HG03521 (cell line): ENCODE measurements around the gene PLET1.
"Not testable (repeated sequence)": the region's sequence is repeated elsewhere in the genome, so short reads cannot be mapped to it uniquely, and the experiment has no call there.

Source experiments
- ATAC-seq: cut with Tn5 transposase; IDR thresholded peaks from one replicate; pipeline ENCODE4 v1.9.1; 2021; ENCODE audit warnings: mild to moderate bottlenecking, moderate library complexity; ENCODE audit not compliant: unreplicated experiment

PLET1 gene

DNA sequence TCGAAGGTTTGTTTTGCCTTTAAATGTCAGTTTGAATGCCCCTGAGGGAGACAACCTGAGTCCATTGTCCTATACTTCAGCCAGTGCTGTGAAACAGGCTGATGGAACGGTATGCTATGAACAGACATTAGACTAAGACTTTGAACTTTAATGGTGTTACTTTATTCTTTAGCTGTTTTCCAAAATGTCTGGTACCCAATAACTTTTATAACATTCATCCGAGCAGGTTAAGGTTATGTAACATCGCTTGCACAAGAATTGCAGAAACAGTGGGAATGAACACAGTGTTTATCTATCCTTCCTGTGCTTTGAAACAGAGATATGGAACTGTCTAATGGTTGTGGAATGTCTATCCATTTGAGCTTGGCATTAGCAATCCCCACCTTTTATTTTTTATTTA is 46.9 kb downstream of the PLET1 start:
- ATAC-seq: no peak

DNA sequence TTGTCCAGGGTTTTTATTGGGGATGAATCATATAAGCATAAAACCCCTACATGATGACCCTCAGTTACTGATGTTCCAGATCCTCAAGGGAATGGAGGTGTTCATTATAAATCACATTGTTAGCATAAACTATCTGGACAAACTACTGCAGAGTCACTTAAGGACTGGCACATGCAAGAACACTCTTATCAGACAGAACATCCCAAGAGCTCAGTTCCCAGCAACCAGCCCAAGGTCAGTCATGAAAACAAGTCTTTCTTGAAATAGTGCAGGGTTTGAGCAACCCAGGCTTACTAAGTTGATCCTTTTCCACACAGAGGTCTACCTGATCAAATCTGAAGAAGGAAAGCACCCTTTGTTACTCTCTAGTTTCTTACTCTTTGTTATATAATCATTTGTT is 48.0 kb downstream of the PLET1 start:
- no peak for ATAC-seq

DNA sequence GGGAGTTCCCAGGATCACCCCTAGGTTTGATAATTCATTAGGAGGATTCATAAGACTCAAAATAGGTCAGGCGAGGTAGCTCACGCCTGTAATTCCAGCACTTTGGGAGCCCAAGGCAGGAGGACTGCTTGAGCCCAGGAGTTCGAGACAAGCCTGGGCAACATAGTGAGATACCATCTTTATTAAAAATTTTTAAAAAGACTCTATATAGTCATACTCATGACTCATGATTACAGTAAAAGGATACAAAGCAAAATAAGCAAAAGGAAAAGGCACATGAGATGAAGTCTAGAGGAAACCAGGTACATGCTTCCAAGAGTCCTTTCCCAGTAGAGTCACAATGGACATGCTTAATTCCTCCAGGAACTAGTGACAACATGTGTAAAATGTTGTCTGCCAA is 48.4 kb downstream of the PLET1 start:
- ATAC-seq: no peak

DNA sequence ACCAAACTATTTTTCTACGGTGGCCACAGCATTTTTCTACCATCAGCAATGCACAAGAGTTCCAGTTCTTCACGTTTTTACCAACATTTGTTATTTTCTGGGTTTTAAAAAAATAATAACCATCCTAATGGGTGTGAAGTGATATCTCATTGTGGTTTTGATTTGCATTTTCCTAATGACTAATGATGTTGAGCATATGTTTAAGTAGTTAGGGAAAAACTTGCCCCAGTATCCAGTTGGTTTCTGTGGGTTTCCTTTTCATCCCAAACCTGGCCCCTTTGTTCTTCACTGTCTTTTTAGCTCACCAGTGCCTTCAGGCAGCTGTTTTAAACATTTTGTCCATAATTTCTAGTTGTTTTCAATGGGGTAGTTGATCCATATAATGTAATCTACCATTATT is 49.1 kb downstream of the PLET1 start:
- ATAC-seq: no peak

DNA sequence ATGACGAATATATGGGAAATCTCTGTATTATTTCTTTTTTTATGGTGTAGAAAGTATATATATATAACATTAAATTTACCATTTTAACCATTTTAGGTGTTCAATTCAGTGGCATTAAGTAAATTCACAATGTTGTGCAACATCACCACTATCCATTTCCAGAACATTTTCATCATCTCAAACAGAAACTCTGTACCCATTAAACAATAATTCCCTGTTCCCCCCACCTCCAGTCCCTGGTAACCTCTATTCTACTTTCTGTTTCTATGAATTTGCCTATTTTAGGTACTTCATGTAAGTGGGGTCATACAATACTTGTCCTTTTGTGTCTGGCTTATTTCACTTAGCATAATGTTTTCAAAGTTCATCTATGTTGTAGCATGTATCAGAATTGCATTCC is 49.8 kb downstream of the PLET1 start:
- no peak for ATAC-seq

DNA sequence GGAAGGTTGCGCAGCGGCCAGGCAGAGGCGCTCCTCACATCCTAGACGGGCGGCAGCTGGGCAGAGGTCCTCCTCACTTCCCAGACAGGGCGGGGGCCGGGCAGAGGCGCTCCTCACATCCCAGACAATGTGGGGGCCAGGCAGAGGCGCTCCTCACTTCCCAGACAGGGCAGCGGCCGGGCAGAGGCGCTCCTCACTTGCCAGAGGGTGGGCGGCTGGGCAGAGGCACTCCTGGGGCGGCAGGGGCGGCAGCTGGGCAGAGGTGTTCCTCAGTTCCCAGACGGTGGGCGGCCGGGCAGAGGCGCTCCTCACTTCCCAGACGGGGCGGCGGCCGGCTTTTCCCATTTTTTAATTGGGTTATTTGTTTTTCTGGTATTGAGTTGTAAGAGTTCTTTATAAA is 54.6 kb downstream of the PLET1 start:
- no peak for ATAC-seq

DNA sequence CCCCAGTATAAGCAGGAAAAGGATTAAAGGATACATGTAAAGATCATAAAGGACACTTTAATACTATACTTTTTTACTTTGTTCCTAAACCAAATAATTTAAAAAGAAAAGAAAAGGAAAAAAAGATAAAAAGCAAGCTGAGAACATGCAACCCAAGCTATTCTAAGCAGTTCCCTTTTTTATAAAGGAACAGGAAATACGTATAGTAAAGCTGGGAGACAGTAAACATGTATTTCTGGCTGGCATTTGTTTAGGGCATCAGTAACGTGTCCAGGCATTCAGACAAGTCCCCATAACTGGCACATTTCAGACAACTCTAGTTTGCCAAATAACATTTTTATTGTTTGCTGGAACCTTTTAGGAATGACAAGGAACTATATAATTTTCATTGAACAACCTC is 60.4 kb downstream of the PLET1 start:
- ATAC-seq: no peak

DNA sequence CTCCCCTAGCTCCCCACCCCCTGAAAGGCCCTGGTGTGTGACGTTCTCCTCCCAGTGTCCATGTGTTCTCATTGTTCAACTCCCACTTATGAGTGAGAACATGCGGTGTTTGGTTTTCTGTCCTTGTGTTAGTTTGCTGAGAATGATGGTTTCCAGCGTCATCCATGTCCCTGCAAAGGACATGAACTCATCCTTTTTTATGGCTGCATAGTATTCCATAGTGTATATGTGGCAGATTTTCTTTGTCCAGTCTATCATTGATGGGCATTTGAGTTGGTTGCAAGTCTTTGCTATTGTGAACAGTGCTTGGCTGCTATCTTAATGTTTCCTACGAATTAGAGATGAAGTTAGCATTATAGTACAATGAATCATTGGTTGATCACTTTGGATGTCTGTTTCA is 61.6 kb downstream of the PLET1 start:
- not testable (repeated sequence) for ATAC-seq
